SK-N-SH treated with all-trans-retinoic acid at 6 μM for 48 hours (cell line): ENCODE measurements around the gene OSBPL9.

Source experiments
- ATAC-seq: fragments of 200-7000 bp; cut with Tn5 transposase; 3 replicates; pipeline ENCODE4 v1.9.1; 2020; ENCODE audit warnings: mild to moderate bottlenecking, moderate library complexity
- ARNTL ChIP-seq: fragments of 450-650 bp; formaldehyde crosslinking; IDR thresholded peaks from 2 replicates; pipeline ENCODE4 v1.5.0; 2020; ENCODE audit warnings: low read depth, mild to moderate bottlenecking, moderate library complexity, borderline replicate concordance
- BACH2 ChIP-seq: fragments of 250-450 bp; sonication (Bioruptor Pico); IDR thresholded peaks from 2 replicates; pipeline ENCODE4 v1.9.0; 2021; ENCODE audit warnings: mild to moderate bottlenecking, borderline replicate concordance
- ESRRG ChIP-seq: fragments of 250-450 bp; sonication (Bioruptor Pico); IDR thresholded peaks from 2 replicates; pipeline ENCODE4 v1.6.1; 2021; ENCODE audit warnings: mild to moderate bottlenecking
- GLIS3 ChIP-seq: fragments of 250-450 bp; sonication (Bioruptor Pico); IDR thresholded peaks from 2 replicates; pipeline ENCODE4 v1.5.0; 2020; ENCODE audit warnings: mild to moderate bottlenecking, moderate library complexity
- ISL1 ChIP-seq: fragments of 250-450 bp; sonication (Bioruptor Pico); IDR thresholded peaks from 2 replicates; pipeline ENCODE4 v2.1.2; 2022; ENCODE audit warnings: mild to moderate bottlenecking, moderate library complexity
- OSR1 ChIP-seq: fragments of 250-450 bp; sonication (Bioruptor Pico); IDR thresholded peaks from 2 replicates; pipeline ENCODE4 v1.8.0; 2022; ENCODE audit warnings: moderate library complexity, mild to moderate bottlenecking, inconsistent platforms
- PPARA ChIP-seq: fragments of 250-450 bp; sonication (Bioruptor Pico); IDR thresholded peaks from 2 replicates; pipeline ENCODE4 v1.5.0; 2020; ENCODE audit warnings: mild to moderate bottlenecking, borderline replicate concordance
- SNAI2 ChIP-seq: fragments of 250-450 bp; sonication (Bioruptor Pico); IDR thresholded peaks from 2 replicates; pipeline ENCODE4 v1.5.0; 2020; ENCODE audit warnings: mild to moderate bottlenecking, moderate library complexity
- TCF4 ChIP-seq: fragments of 250-450 bp; sonication (Bioruptor Pico); IDR thresholded peaks from 2 replicates; pipeline ENCODE4 v1.8.0; 2021; ENCODE audit warnings: mild to moderate bottlenecking, moderate library complexity, borderline replicate concordance
- TOX ChIP-seq: fragments of 250-450 bp; sonication (Bioruptor Pico); IDR thresholded peaks from 2 replicates; pipeline ENCODE4 v1.8.0; 2021; ENCODE audit warnings: mild to moderate bottlenecking, moderate library complexity, borderline replicate concordance
- ZC3H10 ChIP-seq: fragments of 250-450 bp; sonication (Bioruptor Pico); IDR thresholded peaks from 2 replicates; pipeline ENCODE4 v1.5.1; 2021; ENCODE audit warnings: mild to moderate bottlenecking, moderate library complexity
- ZFP3 ChIP-seq: fragments of 250-450 bp; sonication (Bioruptor Pico); IDR thresholded peaks from 2 replicates; pipeline ENCODE4 v1.5.0; 2020; ENCODE audit warnings: mild to moderate bottlenecking, moderate library complexity
- ZFP30 ChIP-seq: fragments of 450-650 bp; formaldehyde crosslinking; IDR thresholded peaks from 2 replicates; pipeline ENCODE4 v1.5.0; 2022; ENCODE audit warnings: mild to moderate bottlenecking, moderate library complexity
- ZNF70 ChIP-seq: fragments of 450-650 bp; formaldehyde crosslinking; IDR thresholded peaks from 2 replicates; pipeline ENCODE4 v1.5.0; 2020; ENCODE audit warnings: mild to moderate bottlenecking, moderate library complexity
- ZNF8 ChIP-seq: fragments of 450-650 bp; formaldehyde crosslinking; IDR thresholded peaks from 2 replicates; pipeline ENCODE4 v1.5.0; 2020; ENCODE audit warnings: mild to moderate bottlenecking, moderate library complexity
- TF ChIP-seq, protein P1 (sequence below): fragments of 250-450 bp; sonication (Bioruptor Pico); IDR thresholded peaks from 2 replicates; pipeline ENCODE4 v1.5.1; 2021; ENCODE audit warnings: mild to moderate bottlenecking, moderate library complexity
- TF ChIP-seq, protein P2 (sequence below): fragments of 250-450 bp; sonication (Bioruptor Pico); IDR thresholded peaks from 2 replicates; pipeline ENCODE4 v1.8.0; 2020; ENCODE audit warnings: mild to moderate bottlenecking, moderate library complexity, borderline replicate concordance
- TF ChIP-seq, protein P3 (sequence below): fragments of 250-450 bp; sonication (Bioruptor Pico); IDR thresholded peaks from 2 replicates; pipeline ENCODE4 v1.5.0; 2020; ENCODE audit warnings: mild to moderate bottlenecking, moderate library complexity
- TF ChIP-seq, protein P4 (sequence below): fragments of 250-450 bp; sonication (Bioruptor Pico); IDR thresholded peaks from 2 replicates; pipeline ENCODE4 v1.5.1; 2020; ENCODE audit warnings: low read depth, mild to moderate bottlenecking, moderate library complexity
- TF ChIP-seq, protein P5 (sequence below): fragments of 250-450 bp; sonication (Bioruptor Pico); IDR thresholded peaks from 2 replicates; pipeline ENCODE4 v1.8.0; 2021; ENCODE audit warnings: low read depth, mild to moderate bottlenecking, moderate library complexity, borderline replicate concordance

OSBPL9 gene

DNA sequence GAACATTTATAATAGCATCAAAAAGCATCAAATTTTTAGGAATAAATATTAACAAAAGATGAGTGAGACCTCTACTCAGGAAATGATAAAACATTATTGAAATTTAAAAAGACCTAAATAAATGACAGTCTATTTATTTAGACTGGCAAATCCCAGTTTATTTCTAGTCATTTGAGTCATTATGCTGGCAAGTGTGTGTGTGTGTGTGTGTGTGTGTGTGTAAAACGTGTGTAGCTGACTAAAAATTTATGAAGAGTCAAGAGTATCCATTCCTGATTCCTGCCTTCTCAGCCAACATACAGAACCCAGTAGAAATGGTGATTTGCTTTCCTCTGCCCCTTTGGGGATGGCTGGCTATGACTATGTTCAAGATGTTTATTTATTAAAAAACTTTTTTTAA lies 46.2 kb downstream of the OSBPL9 start:
- no peak for ATAC-seq
- TF ChIP-seq SNAI2 (CRISPR knock-in tag) (no peak), ZNF70 (CRISPR knock-in tag) (no peak), OSR1 (CRISPR knock-in tag) (no peak), BACH2 (CRISPR knock-in tag) (no peak), ARNTL (CRISPR knock-in tag) (no peak), TCF4 (CRISPR knock-in tag) (no peak), TOX (CRISPR knock-in tag) (no peak), PPARA (CRISPR knock-in tag) (no peak), ZC3H10 (CRISPR knock-in tag) (no peak), ZFP3 (CRISPR knock-in tag) (no peak), ESRRG (CRISPR knock-in tag) (no peak)
- TF ChIP-seq, protein P1, sequence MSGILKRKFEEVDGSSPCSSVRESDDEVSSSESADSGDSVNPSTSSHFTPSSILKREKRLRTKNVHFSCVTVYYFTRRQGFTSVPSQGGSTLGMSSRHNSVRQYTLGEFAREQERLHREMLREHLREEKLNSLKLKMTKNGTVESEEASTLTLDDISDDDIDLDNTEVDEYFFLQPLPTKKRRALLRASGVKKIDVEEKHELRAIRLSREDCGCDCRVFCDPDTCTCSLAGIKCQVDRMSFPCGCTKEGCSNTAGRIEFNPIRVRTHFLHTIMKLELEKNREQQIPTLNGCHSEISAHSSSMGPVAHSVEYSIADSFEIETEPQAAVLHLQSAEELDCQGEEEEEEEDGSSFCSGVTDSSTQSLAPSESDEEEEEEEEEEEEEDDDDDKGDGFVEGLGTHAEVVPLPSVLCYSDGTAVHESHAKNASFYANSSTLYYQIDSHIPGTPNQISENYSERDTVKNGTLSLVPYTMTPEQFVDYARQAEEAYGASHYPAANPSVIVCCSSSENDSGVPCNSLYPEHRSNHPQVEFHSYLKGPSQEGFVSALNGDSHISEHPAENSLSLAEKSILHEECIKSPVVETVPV, result no peak
- TF ChIP-seq, protein P2, sequence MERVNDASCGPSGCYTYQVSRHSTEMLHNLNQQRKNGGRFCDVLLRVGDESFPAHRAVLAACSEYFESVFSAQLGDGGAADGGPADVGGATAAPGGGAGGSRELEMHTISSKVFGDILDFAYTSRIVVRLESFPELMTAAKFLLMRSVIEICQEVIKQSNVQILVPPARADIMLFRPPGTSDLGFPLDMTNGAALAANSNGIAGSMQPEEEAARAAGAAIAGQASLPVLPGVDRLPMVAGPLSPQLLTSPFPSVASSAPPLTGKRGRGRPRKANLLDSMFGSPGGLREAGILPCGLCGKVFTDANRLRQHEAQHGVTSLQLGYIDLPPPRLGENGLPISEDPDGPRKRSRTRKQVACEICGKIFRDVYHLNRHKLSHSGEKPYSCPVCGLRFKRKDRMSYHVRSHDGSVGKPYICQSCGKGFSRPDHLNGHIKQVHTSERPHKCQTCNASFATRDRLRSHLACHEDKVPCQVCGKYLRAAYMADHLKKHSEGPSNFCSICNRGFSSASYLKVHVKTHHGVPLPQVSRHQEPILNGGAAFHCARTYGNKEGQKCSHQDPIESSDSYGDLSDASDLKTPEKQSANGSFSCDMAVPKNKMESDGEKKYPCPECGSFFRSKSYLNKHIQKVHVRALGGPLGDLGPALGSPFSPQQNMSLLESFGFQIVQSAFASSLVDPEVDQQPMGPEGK (CRISPR knock-in tag), result no peak
- TF ChIP-seq, all 23 proteins: peak for 0

DNA sequence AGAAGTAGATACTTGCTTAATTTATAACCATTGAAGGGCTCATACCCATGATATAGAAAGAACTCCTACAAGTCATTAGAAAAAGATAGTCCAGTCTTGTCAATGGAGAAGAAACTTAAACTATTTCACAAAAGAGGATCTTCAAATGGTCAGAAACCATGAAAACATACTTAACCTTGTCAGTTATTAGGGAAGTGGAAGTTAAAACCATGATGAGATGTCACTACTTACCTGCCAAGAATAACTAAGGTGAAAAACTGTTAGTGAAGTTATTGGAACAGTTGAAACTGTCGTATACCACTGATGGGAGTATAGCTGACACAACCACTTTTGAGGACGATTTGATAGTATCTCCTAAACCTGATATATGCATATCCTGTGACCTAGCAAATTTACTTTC lies 46.8 kb downstream of the OSBPL9 start:
- TF ChIP-seq TCF4 (CRISPR knock-in tag) (no peak), GLIS3 (no peak), ISL1 (CRISPR knock-in tag) (no peak), ESRRG (CRISPR knock-in tag) (no peak), ZC3H10 (CRISPR knock-in tag) (no peak), ZFP30 (no peak), ARNTL (CRISPR knock-in tag) (no peak), ZNF70 (CRISPR knock-in tag) (no peak), SNAI2 (CRISPR knock-in tag) (no peak), ZFP3 (CRISPR knock-in tag) (no peak)
- TF ChIP-seq, protein P3, sequence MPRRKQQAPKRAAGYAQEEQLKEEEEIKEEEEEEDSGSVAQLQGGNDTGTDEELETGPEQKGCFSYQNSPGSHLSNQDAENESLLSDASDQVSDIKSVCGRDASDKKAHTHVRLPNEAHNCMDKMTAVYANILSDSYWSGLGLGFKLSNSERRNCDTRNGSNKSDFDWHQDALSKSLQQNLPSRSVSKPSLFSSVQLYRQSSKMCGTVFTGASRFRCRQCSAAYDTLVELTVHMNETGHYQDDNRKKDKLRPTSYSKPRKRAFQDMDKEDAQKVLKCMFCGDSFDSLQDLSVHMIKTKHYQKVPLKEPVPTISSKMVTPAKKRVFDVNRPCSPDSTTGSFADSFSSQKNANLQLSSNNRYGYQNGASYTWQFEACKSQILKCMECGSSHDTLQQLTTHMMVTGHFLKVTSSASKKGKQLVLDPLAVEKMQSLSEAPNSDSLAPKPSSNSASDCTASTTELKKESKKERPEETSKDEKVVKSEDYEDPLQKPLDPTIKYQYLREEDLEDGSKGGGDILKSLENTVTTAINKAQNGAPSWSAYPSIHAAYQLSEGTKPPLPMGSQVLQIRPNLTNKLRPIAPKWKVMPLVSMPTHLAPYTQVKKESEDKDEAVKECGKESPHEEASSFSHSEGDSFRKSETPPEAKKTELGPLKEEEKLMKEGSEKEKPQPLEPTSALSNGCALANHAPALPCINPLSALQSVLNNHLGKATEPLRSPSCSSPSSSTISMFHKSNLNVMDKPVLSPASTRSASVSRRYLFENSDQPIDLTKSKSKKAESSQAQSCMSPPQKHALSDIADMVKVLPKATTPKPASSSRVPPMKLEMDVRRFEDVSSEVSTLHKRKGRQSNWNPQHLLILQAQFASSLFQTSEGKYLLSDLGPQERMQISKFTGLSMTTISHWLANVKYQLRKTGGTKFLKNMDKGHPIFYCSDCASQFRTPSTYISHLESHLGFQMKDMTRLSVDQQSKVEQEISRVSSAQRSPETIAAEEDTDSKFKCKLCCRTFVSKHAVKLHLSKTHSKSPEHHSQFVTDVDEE (CRISPR knock-in tag), result no peak
- TF ChIP-seq, protein P1, result no peak
- TF ChIP-seq, protein P4, sequence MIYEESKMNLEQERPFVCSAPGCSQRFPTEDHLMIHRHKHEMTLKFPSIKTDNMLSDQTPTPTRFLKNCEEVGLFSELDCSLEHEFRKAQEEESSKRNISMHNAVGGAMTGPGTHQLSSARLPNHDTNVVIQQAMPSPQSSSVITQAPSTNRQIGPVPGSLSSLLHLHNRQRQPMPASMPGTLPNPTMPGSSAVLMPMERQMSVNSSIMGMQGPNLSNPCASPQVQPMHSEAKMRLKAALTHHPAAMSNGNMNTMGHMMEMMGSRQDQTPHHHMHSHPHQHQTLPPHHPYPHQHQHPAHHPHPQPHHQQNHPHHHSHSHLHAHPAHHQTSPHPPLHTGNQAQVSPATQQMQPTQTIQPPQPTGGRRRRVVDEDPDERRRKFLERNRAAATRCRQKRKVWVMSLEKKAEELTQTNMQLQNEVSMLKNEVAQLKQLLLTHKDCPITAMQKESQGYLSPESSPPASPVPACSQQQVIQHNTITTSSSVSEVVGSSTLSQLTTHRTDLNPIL, result no peak
- TF ChIP-seq, all 23 proteins: peak for 0
- no peak for ATAC-seq

DNA sequence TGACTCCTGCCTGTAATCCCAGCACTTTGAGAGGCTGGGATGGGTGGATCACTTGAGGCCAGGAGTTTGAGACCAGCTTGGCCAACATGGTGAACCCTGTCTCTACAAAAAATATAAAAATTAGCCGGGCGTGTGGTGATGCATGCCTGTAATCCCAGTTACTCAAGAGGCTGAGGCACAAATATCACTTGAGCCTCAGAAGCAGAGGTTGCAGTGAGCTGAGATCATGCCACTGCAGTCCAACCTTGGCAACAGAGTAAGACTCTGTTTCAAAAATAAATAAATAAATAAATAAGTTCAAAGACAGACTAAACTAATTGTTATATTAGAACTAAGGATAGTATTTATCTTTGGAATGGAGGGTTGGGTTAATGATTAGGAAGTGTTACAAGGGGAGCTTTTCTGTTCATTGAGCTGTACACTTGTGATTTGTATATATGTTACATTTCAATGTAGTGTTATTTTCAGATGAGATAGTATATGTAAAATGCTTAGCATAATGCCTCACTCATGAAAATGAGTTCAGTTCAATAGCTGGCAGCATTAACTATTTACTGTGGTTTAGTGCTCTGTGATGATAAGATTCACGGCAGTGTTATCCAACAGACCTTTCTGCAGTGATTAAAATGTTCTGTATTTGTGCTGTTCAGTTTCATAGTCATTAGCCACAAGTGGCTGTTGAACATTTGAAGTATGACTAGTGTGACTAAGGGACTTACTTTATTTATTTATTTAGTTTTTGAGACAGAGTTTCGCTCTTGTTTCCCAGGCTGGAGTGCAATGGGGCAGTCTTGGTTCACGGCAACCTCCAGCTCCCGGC lies 47.7 kb downstream of the OSBPL9 start:
- ATAC-seq, result no peak
- TF ChIP-seq, protein P3 (CRISPR knock-in tag), result no peak
- TF ChIP-seq ZFP3 (CRISPR knock-in tag) (no peak), ZNF8 (CRISPR knock-in tag) (no peak)
- TF ChIP-seq, protein P5, sequence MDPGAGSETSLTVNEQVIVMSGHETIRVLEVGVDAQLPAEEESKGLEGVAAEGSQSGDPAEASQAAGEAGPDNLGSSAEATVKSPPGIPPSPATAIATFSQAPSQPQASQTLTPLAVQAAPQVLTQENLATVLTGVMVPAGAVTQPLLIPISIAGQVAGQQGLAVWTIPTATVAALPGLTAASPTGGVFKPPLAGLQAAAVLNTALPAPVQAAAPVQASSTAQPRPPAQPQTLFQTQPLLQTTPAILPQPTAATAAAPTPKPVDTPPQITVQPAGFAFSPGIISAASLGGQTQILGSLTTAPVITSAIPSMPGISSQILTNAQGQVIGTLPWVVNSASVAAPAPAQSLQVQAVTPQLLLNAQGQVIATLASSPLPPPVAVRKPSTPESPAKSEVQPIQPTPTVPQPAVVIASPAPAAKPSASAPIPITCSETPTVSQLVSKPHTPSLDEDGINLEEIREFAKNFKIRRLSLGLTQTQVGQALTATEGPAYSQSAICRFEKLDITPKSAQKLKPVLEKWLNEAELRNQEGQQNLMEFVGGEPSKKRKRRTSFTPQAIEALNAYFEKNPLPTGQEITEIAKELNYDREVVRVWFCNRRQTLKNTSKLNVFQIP, result no peak
